Peyer's patch (tissue), 4 donors: ENCODE measurements around the gene KCND2. TPM values are rescaled to one million over a fixed set of nuclear protein-coding genes. Genes with fewer than 3 reads are reported as not detected.

ENCODE experiments used
- DNase-seq, 3 donors: peaks; one replicate each; pipeline ENCODE4 v3.0.0-alpha.2; 2017 to 2019
- H3K27ac ChIP-seq, 4 donors: fragments of 200-600 bp; sonication (generic); one replicate each; pipeline ENCODE4 v1.5.1; 2016 to 2019
- H3K27me3 ChIP-seq, 2 donors: fragments of 200-600 bp; sonication (generic); one replicate each; pipeline ENCODE4 v1.5.1; 2019
- H3K36me3 ChIP-seq, 3 donors: fragments of 200-600 bp; sonication (generic); one replicate each; pipeline ENCODE4 v1.5.1; 2016 to 2019
- H3K4me1 ChIP-seq, 4 donors: fragments of 200-600 bp; sonication (generic); one replicate each; pipeline ENCODE4 v1.5.1; 2016 to 2019
- H3K4me3 ChIP-seq, 4 donors: fragments of 200-600 bp; sonication (generic); 1 replicate in 3 of 4; 2 replicates in 1 of 4; pipeline ENCODE4 v1.5.1; 2016 to 2019; ENCODE audit warnings: mild to moderate bottlenecking in 1 of 4
- H3K9me3 ChIP-seq, 4 donors: fragments of 200-600 bp; sonication (generic); one replicate each; pipeline ENCODE4 v1.5.1; 2016 to 2019; ENCODE audit warnings: mild to moderate bottlenecking in 1 of 4
- POLR2A ChIP-seq, 2 donors: fragments of 450-650 bp; IDR thresholded peaks; one replicate each; pipeline ENCODE4 v1.5.1; 2017; ENCODE audit warnings: antibody characterized with exemption in 2 of 2, mild to moderate bottlenecking in 2 of 2, moderate library complexity in 2 of 2
- total RNA-seq, 4 donors: library from RNA; depleted of rRNA; stranded (reverse); fragments of >200 nt; gene quantifications; one replicate each; pipeline ENCODE4 v1.1.0, GENCODE V29; 2016
- TF ChIP-seq, protein P1 (sequence below), 6 experiments: fragments of 450-650 bp in 4 of 6; fragments of 200-600 bp in 2 of 6; sonication (generic) in 1 of 6; IDR thresholded peaks; one replicate each; pipeline ENCODE4 v1.5.1; 2017 to 2019; ENCODE audit warnings: antibody characterized with exemption in 6 of 6, mild to moderate bottlenecking in 3 of 6, moderate library complexity in 1 of 6

KCND2 gene
- total RNA-seq, 4 donors from 2014 or later, result 0.54 TPM; not detected in 3

DNA sequence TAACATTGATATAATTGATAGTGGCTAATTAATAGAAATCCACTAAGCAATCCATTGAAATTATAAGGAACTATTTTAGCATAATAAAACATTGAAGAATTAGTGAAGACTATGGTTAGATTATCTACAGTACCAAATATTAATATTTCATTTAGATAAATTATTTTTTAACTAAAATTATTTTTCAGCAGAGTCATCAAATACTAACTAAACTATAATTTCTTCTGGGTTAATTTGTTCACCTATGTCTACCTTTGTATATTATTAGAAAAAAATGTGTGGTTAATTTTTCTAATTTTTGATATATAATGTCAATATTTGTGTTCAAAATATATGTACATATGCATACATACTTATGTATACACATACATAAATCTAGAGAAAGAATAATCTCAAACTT, 140.2 kb downstream of the KCND2 start:
- no peak for DNase-seq
- H3K9me3 ChIP-seq, result no peaks in the 10 kb centered on the region
- no peak overlapping the region for H3K27ac ChIP-seq
- H3K4me3 ChIP-seq, result no peak overlapping the region
- no peaks in the 10 kb centered on the region for H3K27me3 ChIP-seq
- no peaks in the 10 kb centered on the region for H3K36me3 ChIP-seq
- no peak for TF ChIP-seq POLR2A (IDR thresholded peaks at IDR 0.05)
- TF ChIP-seq, protein P1, sequence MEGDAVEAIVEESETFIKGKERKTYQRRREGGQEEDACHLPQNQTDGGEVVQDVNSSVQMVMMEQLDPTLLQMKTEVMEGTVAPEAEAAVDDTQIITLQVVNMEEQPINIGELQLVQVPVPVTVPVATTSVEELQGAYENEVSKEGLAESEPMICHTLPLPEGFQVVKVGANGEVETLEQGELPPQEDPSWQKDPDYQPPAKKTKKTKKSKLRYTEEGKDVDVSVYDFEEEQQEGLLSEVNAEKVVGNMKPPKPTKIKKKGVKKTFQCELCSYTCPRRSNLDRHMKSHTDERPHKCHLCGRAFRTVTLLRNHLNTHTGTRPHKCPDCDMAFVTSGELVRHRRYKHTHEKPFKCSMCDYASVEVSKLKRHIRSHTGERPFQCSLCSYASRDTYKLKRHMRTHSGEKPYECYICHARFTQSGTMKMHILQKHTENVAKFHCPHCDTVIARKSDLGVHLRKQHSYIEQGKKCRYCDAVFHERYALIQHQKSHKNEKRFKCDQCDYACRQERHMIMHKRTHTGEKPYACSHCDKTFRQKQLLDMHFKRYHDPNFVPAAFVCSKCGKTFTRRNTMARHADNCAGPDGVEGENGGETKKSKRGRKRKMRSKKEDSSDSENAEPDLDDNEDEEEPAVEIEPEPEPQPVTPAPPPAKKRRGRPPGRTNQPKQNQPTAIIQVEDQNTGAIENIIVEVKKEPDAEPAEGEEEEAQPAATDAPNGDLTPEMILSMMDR (IDR thresholded peaks at IDR 0.05), result no peak
- H3K4me1 ChIP-seq, result no peaks in the 10 kb centered on the region

DNA sequence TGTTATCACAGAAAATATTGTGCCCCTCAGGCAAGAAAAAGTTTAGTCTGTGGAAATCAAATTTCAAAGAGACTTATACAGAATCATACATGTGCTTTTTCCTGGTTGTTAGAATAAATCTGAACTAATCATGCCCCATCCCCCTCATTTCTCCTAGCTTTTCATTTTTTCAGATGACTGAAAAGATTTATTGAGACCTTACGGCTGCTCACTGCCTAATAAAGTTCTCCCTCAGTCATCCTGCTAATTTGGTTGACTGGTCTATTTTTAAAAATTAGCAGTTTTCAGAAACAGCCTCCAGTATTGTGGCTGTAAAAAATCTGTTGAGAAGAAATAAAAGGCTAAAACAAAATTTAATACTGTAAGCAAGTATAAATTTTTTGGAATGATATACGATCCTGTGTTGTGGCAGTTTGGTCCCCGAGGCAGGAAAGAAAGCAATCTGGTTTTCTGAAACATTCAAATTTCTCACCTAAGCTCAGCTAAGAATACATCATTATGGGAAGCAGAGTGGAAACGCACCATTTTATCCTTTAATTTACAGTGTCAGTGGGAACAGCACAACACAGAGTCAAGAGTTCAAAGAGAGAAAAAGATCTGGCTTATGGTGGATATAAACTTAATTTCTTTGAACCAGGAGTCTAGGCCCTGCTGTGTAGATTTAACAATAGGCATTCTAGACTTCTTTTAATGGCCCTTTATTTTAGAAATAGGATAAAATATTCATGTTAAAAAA, 144.4 kb downstream of the KCND2 start:
- H3K4me1 ChIP-seq, result no peaks in the 10 kb centered on the region
- no peaks in the 10 kb centered on the region for H3K9me3 ChIP-seq
- H3K27ac ChIP-seq, result no peak overlapping the region
- H3K36me3 ChIP-seq, result no peaks in the 10 kb centered on the region
- DNase-seq, result no peak
- H3K27me3 ChIP-seq, result no peaks in the 10 kb centered on the region
- H3K4me3 ChIP-seq, result no peak overlapping the region
- TF ChIP-seq, protein P1 (IDR thresholded peaks at IDR 0.05), result no peak
- TF ChIP-seq POLR2A (IDR thresholded peaks at IDR 0.05), result no peak

GRCh38 chr7:120421151-120421651, 148.2 kb downstream of the KCND2 start:
- H3K9me3 ChIP-seq, result no peaks in the 10 kb centered on the region
- TF ChIP-seq, protein P1 (IDR thresholded peaks at IDR 0.05), result no peak
- TF ChIP-seq POLR2A (IDR thresholded peaks at IDR 0.05), result no peak

DNA sequence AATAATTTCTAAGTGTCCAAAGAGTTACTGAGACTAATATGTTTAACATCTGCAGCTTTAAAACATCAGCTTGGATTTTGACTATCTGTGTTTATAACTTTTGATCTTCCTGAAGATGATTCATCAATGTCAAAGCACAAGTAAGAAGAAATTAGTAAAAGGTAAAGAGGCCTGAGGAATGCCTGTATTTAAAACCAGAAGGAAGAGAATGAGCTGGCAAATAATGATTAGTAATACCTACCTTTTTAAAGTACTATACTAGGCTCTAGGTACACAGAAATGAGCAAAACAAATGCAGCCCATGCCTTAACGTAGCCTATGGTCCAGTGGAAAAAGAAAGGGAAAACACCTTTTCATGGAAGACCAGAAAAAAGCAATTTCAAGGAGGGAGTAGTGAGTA, 158.0 kb downstream of the KCND2 start:
- no peaks in the 10 kb centered on the region for H3K9me3 ChIP-seq
- H3K36me3 ChIP-seq, result no peaks in the 10 kb centered on the region
- H3K4me3 ChIP-seq, result no peak overlapping the region
- H3K27ac ChIP-seq, result no peak overlapping the region
- TF ChIP-seq, protein P1 (IDR thresholded peaks at IDR 0.05), result no peak
- TF ChIP-seq POLR2A (IDR thresholded peaks at IDR 0.05), result no peak
- DNase-seq, result no peak
- H3K4me1 ChIP-seq, result no peaks in the 10 kb centered on the region
- H3K27me3 ChIP-seq, result no peaks in the 10 kb centered on the region

More at GRCh38 chr7:120421151-120421651, 148.2 kb downstream of the KCND2 start:
- H3K27me3 ChIP-seq, result no peaks in the 10 kb centered on the region
- no peak overlapping the region for H3K4me3 ChIP-seq
- no peak overlapping the region for H3K27ac ChIP-seq
- H3K4me1 ChIP-seq, result no peaks in the 10 kb centered on the region
- H3K36me3 ChIP-seq, result no peaks in the 10 kb centered on the region
- DNase-seq, result no peak

DNA sequence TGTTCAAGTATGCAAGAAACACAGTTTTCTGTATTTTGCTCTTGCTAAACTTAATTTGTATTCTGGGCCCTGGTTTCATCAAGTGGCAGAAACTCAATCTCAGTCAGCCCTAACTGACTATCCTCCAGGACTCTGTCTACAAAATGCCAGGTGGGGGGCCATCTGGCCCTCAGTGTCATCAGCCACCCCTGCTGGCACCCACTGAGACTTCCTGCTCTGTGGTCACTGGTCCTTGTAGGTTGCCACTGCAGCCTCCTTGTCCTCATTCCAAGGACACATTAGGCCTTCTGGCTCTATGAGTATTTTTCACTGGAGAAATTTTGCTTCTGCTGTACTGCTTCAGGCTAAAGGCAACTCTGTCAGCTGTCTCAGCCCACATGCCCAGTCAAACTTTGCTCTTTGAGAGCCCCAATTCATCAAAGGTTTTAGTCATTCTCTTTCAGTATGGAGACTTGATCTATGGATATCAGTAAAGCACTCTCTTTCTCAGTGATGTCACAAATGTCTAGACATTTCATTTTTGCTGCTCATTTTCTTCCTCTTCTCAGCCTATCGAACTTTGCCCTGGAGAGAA, 163.6 kb downstream of the KCND2 start:
- Histone ChIP-seq H3K27me3 (no peaks in the 10 kb centered on the region), H3K9me3 (no peaks in the 10 kb centered on the region), H3K27ac (no peak overlapping the region), H3K4me1 (no peaks in the 10 kb centered on the region), H3K4me3 (no peak overlapping the region), H3K36me3 (no peaks in the 10 kb centered on the region)
- DNase-seq, result no peak
- no peak for TF ChIP-seq POLR2A (IDR thresholded peaks at IDR 0.05)

DNA sequence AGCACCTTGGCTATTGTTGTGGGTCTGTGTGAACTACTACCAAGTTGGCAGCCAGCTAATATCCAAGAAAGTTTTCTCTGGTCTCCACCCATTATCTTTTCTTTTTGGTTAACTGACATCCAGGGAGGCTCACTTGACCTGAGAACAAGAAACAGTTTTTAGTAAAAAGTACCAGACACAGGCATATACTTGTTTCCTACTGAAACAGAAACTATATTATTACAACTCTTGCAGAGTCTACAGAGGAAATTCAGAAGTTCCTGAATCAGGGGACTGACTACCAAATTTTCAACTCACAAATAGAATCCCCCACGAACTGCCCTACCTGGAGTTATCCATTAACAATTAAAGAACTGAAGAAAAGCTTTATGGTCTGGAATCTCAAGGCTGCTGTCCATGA, 168.9 kb downstream of the KCND2 start:
- no peaks in the 10 kb centered on the region for H3K9me3 ChIP-seq
- TF ChIP-seq, protein P1 (IDR thresholded peaks at IDR 0.05), result no peak
- no peak for TF ChIP-seq POLR2A (IDR thresholded peaks at IDR 0.05)
- no peak overlapping the region for H3K27ac ChIP-seq
- H3K36me3 ChIP-seq, result no peaks in the 10 kb centered on the region
- H3K27me3 ChIP-seq, result no peaks in the 10 kb centered on the region
- no peaks in the 10 kb centered on the region for H3K4me1 ChIP-seq
- no peak overlapping the region for H3K4me3 ChIP-seq
- no peak for DNase-seq
